ENCODE data around the gene CXCL12.

The CXCL12 gene

DNA sequence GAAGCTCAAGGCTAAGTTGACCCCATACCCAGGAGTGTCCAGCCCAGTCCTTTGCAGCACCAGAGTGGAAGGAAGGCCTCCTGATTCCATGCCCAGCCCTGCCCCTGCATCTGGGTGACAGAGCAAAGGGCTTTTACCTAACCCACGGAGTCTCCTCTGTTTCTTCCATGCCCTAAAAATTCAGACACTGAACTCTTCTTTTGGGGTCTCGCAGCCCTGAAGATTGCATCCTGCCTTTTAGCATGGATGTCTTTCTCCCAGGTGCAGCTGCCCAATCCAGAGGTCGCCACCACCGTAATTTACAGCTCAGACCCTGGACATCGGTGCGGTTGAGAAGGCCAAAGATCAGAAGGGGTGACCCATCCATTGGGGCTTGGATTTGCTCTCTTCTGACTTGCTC, 50.8 kb downstream of the CXCL12 start:
- H3K27me3 ChIP-seq (ENCODE audit: low read depth, low read length) = no peaks in the 10 kb centered on the region
- no peaks in the 10 kb centered on the region for H3K9me3 ChIP-seq (ENCODE audit: insufficient read depth, low read length)
- H3K4me1 ChIP-seq (ENCODE audit: low read length) = peaks cover 4% of the 10 kb centered on the region; the same call in 1 of the 2 replicates
- no peak overlapping the region for H3K27ac ChIP-seq (ENCODE audit: low read length)
- no peak overlapping the region for H3K4me2 ChIP-seq (ENCODE audit: low read length)
- no peak overlapping the region for H3K4me3 ChIP-seq (ENCODE audit: low read length)
- H4K20me1 ChIP-seq (ENCODE audit: insufficient read depth, low read length) = no peaks in the 10 kb centered on the region
- H2AFZ ChIP-seq (ENCODE audit: low read depth, low read length) = no peak overlapping the region
- TF ChIP-seq EZH2phosphoT487 (IDR thresholded peaks at IDR 0.05; ENCODE audit: low read depth) (no peak), CTCF (IDR thresholded peaks at IDR 0.05; ENCODE audit: low read depth, low read length) (no peak)
- H3K79me2 ChIP-seq (ENCODE audit: low read length) = no peaks in the 10 kb centered on the region
- no peaks in the 10 kb centered on the region for H3K36me3 ChIP-seq (replicated peaks; ENCODE audit: low read depth, low read length)
- no peak overlapping the region for H3K9ac ChIP-seq (ENCODE audit: low read length)

DNA sequence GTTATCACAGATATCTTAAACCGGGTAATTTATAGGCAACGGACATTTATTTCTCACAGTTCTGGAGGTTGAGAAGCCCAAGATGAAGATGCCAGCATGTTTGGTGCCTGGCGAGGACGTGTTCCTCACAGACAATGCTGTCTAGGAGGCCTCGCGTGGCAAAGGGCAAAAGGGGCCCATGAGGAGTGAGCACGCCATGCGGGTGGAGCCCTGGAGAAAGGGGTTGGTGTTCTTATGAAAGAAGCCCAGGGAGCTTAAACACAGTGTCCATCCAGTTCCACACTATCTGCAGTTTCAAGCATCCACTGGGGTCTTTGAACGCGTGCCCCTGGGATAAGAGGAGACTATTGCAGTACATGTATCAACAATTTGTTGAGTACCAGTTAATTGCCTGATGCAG, 51.4 kb downstream of the CXCL12 start:
- Histone ChIP-seq H4K20me1 (ENCODE audit: insufficient read depth, low read length) (no peaks in the 10 kb centered on the region), H3K27me3 (ENCODE audit: low read depth, low read length) (no peaks in the 10 kb centered on the region), H3K4me1 (ENCODE audit: low read length) (peaks cover 4% of the 10 kb centered on the region; the same call in 1 of the 2 replicates), H3K4me2 (ENCODE audit: low read length) (no peak overlapping the region), H3K9ac (ENCODE audit: low read length) (no peak overlapping the region), H3K79me2 (ENCODE audit: low read length) (no peaks in the 10 kb centered on the region), H2AFZ (ENCODE audit: low read depth, low read length) (no peak overlapping the region), H3K27ac (ENCODE audit: low read length) (no peak overlapping the region), H3K36me3 (replicated peaks; ENCODE audit: low read depth, low read length) (no peaks in the 10 kb centered on the region), H3K4me3 (ENCODE audit: low read length) (no peak overlapping the region), H3K9me3 (ENCODE audit: insufficient read depth, low read length) (no peaks in the 10 kb centered on the region)
- TF ChIP-seq EZH2phosphoT487 (IDR thresholded peaks at IDR 0.05; ENCODE audit: low read depth) (no peak), CTCF (IDR thresholded peaks at IDR 0.05; ENCODE audit: low read depth, low read length) (no peak)

DNA sequence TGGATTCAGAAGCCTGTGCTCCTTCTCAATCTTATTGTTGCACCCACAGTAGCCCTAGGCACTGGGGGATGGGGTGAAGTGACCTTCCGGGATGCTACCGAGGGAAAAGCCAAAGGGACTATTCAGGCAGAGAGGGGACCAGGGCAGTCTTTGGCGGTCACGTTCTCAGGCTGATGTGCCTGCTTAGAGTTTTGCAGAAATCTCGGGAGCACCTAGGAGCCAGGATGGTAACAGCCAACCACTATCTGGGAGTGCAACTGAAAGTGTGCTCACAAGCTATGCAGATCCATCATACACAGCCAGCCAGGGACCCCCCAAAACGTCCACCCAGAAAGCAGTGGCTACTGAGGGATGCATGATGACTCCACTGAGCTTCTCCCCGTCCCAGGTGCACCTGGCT, 52.4 kb downstream of the CXCL12 start:
- TF ChIP-seq EZH2phosphoT487 (IDR thresholded peaks at IDR 0.05; ENCODE audit: low read depth) (no peak), CTCF (IDR thresholded peaks at IDR 0.05; ENCODE audit: low read depth, low read length) (no peak)
- Histone ChIP-seq H3K4me1 (ENCODE audit: low read length) (peaks cover 4% of the 10 kb centered on the region; the same call in 1 of the 2 replicates), H3K9me3 (ENCODE audit: insufficient read depth, low read length) (no peaks in the 10 kb centered on the region), H4K20me1 (ENCODE audit: insufficient read depth, low read length) (no peaks in the 10 kb centered on the region), H3K79me2 (ENCODE audit: low read length) (no peaks in the 10 kb centered on the region), H3K4me2 (ENCODE audit: low read length) (no peak overlapping the region), H3K4me3 (ENCODE audit: low read length) (no peak overlapping the region), H3K27me3 (ENCODE audit: low read depth, low read length) (no peaks in the 10 kb centered on the region), H3K9ac (ENCODE audit: low read length) (no peak overlapping the region), H2AFZ (ENCODE audit: low read depth, low read length) (no peak overlapping the region), H3K27ac (ENCODE audit: low read length) (no peak overlapping the region), H3K36me3 (replicated peaks; ENCODE audit: low read depth, low read length) (no peaks in the 10 kb centered on the region)

DNA sequence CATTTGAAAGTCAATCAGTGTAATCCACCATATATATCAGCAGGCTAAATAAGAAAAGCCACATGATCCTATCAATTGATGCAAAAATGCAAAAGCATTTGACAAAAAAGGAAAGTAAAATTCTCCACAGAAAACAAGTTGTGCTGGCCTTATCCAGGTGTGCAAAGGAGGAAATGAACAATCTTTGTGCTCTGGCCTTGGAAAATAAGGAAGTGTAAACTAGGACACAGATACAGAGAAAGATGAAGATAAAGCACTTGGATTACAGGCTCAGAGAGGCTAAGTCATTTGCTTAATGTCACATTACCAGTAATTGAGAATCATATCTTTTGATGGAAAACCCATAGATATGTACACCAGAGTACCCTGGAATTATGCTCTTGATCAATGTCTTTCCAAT, 54.5 kb downstream of the CXCL12 start:
- no peak overlapping the region for H3K9ac ChIP-seq (ENCODE audit: low read length)
- no peaks in the 10 kb centered on the region for H3K27me3 ChIP-seq (ENCODE audit: low read depth, low read length)
- no peak overlapping the region for H2AFZ ChIP-seq (ENCODE audit: low read depth, low read length)
- no peaks in the 10 kb centered on the region for H4K20me1 ChIP-seq (ENCODE audit: insufficient read depth, low read length)
- H3K79me2 ChIP-seq (ENCODE audit: low read length) = no peaks in the 10 kb centered on the region
- no peaks in the 10 kb centered on the region for H3K36me3 ChIP-seq (replicated peaks; ENCODE audit: low read depth, low read length)
- H3K9me3 ChIP-seq (ENCODE audit: insufficient read depth, low read length) = no peaks in the 10 kb centered on the region
- no peaks in the 10 kb centered on the region for H3K4me1 ChIP-seq (ENCODE audit: low read length)
- H3K4me2 ChIP-seq (ENCODE audit: low read length) = no peak overlapping the region
- TF ChIP-seq EZH2phosphoT487 (IDR thresholded peaks at IDR 0.05; ENCODE audit: low read depth) = no peak
- TF ChIP-seq CTCF (IDR thresholded peaks at IDR 0.05; ENCODE audit: low read depth, low read length) = no peak
- no peak overlapping the region for H3K4me3 ChIP-seq (ENCODE audit: low read length)
- no peak overlapping the region for H3K27ac ChIP-seq (ENCODE audit: low read length)

All from OCI-LY3 (cell line).